Measurements from ENCODE around the gene CFAP20.
"Not testable (repeated sequence)": the region's sequence is repeated elsewhere in the genome, so short reads cannot be mapped to it uniquely, and the experiment has no call there.

The CFAP20 gene

DNA sequence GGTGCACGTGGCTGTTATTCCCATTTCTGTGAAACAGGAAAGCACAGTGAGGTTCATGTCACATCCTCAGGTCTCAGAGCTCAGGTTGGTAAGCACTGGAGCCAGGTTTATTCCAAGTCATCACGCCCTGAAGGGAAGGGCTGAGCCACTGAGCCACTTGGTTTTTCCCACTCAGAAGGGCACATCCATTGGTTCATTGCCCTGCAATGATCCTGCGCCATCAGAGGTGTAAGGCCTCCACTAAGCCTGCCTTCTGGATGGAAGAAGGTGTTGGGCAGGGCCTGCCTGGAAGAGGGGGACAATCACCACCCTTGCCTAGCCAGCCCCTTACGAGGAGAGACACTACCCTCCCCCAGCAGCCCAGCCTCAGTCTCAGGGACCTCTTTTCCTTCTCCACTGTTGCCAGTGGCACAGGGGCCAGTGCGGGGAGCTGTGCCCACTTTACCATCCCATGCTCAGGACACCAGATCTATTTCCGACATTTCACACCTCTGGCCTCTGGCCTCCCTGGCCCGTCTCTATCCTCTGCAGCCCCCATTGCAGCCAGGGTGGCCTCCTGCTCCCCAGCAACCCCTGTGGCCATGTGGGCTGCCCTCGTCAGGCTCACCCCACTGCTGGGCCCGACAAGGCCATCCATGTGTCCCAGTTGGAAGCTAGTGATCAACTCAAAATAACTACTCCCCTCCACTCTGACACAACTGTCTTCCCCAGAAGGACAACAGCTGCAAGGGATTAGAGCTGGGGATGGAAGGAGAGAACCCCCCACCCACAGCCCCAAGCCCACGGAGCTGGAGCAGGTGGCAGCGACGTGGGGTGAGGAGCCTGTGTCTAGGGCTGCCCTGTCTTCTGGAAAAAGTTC, 29.9 kb downstream of the CFAP20 start:
- no peak for DNase-seq (ENCODE audit: extremely low read depth in 1 of 2, low read depth in 1 of 2)

DNA sequence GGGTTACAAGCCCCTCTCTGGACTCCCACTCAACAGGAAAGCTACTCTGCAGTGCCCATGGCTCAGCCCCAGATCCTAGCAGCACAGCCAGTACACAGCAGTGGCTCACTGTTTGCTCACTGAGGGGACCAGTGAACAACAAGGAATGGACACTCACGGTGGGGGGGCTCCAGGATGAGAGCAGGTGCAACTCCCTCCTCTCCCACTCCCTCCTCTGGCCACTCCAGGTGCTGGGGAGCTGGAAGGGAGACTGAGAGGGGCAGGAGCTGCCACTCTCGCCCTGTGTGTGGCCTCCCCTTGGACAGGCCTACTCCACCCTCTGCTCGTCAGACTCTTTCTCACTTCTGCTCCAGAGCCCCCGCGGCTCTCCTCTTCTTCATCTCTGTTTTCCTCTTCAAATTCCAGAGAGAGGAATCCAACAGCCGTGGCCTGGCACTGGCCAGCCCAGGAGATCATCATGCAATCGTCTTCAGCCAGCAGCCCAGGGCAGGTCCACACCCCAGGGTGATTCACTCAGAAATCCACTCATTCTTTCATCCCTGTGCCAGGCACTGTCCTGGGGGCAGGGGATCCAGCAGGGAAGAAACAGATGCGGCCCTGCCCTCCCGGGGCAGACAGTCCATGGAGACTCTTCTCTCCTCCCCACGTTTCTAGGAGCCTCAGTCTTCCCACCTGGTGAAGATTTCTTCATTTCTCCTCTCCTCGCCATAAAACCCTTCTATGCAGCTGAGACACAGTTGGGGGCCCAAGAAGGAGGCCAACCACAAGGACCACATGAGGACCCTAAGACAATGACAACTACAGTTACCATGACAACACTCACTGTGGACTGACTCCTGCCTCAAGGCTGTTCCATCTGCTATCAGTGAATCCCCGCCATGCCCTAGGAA, 30.7 kb downstream of the CFAP20 start:
- no peak for DNase-seq (ENCODE audit: extremely low read depth in 1 of 2, low read depth in 1 of 2)

DNA sequence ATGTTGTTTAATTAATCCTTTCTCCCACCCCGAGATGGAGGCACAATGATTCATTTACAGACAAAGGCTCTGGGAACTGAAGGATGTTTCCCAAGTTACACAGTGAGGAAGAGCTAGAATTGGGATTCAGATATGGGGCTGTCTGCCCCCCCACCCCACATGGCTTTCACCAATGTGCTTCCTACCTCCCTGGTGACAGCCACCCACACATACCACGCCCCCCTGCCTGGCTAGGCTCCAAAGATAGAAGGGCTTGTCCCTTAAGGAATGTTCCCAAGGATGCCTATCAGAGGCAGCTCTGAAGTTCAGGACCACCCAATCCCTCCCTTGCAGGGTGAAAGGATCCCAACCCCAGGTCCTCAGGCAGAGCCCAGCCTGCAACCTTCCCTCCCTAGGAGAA, 32.9 kb downstream of the CFAP20 start:
- DNase-seq (ENCODE audit: extremely low read depth in 1 of 2, low read depth in 1 of 2), result no peak

DNA sequence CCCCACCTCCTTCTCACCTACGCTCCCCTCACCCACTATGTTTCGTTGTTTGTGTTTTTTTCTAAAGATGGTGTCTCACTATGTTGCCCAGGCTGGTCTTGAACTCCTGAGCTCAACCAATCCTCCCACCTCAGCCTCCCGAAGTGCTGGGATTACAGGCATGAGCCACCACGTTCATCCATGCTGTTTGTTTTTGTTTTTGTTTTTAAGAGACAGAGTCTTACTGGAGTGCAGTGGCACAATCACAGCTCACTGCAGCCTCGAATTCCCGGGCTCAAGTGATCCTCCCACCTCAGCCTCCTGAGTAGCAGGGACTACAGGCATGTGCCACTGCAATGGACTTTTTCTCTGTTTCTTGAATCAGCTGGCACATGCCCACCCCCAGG, 33.6 kb downstream of the CFAP20 start:
- DNase-seq (ENCODE audit: extremely low read depth in 1 of 2, low read depth in 1 of 2), result not testable (repeated sequence)

DNA sequence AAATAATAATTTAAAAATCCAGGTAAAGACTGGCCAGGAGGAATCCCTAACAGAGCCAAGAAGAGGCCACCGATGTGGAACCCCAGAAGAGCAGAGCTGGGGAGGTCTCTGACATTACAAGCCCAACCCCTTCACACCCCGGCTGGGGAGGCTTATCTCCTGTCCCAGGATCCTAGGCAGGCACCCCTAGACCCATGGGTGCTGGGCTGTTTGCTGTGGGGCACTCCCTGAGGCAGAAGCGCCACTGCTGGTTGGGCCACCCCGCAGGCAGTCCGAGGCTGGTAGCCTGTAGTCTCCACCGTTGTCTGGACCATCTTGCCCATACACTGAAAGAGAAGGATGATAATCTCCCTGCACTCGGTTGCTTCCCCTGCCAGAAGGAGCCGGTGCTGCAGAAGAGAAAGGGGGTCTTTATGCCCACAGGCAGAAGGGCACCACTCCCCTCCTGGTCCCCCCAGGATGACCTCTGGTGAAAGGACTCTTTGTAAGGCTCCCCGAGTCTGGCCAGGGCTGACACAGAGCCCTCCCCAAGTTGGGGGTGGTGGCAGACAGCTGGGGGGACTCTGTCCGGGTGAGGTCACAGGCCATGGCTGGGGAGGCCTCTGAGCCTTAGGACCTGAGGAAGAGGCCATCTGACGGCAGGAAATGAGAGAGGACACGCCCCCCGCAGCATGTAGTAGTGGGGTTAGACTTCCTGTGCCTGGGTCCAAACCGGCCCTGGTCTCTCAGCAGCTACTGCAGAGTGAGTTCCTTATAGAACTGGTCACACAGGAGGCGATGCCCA, 34.2 kb downstream of the CFAP20 start:
- DNase-seq (ENCODE audit: extremely low read depth in 1 of 2, low read depth in 1 of 2), result no peak

DNA sequence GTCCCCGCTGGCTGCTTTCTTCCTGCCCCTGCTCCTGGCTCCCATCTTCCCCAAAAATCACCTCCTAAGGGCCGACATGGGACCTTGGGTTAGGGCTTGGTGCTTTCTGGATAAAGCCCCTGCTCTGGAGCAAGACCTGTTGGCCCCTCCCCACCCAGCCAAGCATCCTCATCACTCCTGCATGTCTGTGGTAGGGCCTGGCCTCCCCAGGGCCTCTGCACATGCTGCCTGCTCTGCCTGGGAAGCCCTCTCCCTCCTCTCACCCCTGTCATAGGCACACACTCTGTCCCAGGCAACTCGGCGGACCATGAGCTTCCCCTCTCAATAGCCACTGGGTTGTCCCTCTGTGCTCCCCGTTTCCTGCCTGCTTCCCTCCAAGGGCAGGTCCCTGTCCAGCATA, 35.2 kb downstream of the CFAP20 start:
- DNase-seq (ENCODE audit: extremely low read depth in 1 of 2, low read depth in 1 of 2), result no peak

DNA sequence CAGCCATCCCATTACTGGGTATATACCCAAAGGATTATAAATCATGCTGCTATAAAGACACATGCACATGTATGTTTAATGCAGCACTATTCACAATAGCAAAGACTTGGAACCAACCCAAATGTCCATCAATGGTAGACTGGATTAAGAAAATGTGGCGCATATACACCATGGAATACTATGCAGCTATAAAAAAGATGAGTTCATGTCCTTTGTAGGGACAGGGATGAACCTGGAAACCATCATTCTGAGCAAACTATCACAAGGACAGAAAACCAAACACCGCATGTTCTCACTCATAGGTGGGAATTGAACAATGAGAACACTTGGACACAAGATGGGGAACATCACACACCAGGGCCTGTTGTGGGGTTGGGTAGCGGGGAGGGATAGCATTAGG, 38.8 kb downstream of the CFAP20 start:
- DNase-seq (ENCODE audit: extremely low read depth in 1 of 2, low read depth in 1 of 2), result not testable (repeated sequence)

DNA sequence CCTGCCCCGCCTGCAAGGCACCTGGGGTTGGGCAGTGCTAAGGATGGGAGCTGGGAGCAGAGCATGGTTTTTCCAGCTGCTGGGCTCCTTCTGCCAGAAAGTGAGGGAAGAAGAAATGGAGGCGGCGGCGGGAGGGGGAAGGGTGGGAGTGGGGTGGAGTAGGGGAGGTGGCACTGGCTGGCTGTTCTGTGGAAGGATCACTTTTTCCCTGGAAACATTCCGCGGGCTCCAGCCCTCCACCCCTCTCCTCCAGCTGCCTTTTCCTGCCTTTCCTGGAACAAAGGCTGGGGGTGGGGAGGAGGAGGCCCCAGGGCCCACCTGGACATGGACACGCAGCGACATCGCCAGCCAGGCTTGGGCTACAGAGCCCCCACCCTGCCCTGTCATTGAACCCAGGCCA, 41.1 kb downstream of the CFAP20 start:
- no peak for DNase-seq (ENCODE audit: extremely low read depth in 1 of 2, low read depth in 1 of 2)

DNA sequence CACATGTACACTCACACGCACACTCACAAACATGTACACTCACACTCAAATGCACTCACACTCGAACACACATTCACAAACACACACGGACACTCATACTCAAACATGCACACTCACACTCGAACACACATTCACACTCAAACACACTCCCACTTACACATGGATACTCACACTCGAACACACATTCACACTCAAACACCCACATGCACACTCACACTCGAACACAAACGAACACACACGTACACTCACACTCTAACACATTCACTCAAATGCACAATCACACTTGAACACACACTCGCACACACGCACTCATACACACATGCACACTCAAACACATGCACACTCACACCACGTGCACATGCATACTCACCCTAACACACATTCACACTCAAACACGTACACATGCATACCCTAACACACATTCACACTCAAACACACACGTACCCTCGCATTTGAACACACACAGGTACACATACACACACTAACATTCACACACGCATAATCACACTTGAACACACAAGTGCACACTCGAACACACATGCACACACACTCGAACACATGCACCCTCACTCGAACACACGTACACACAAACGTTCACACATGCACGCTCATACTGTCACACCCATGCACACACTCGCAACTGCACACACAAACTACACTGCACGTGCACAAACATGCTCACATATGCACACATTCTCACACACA, 41.8 kb downstream of the CFAP20 start:
- DNase-seq (ENCODE audit: extremely low read depth in 1 of 2, low read depth in 1 of 2), result no peak

DNA sequence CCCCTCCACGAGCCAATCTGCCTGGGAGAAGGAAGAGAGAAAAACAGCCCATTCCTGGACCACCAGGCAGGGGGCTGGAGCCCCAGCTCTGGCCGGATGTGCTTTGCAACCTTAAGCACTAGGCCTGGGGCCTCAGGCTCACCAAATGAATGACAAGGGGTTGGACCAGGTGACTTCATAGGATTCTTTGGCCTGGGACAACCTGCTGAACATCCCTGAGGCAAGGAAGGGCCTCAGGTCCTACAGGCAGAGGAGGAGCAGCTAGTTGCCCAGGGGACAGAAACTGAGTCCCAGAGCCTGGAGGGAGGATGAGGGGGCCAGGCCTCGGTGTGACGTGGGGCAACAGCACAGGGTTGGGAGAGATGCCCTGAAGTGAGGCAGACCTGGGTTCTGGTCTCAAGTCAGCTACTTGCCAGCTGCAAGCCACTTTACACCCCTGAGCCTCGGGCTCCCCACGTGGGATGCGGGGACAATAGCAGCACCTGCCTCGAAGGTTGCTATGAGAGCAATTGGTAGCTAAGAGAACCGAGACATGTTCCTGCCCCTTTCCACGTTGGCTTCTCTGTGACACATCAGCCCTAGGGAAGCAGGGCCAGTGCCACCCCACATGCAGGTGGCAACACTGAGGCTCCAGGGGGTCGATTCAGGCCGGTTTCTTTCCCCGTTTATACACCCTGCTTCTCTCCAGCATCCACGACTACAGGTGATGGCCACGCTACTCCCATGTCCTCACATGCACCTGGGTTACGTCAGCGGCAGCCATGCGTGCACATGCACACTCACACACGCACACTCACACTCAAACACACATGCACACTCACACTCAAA, 42.6 kb downstream of the CFAP20 start:
- no peak for DNase-seq (ENCODE audit: extremely low read depth in 1 of 2, low read depth in 1 of 2)

DNA sequence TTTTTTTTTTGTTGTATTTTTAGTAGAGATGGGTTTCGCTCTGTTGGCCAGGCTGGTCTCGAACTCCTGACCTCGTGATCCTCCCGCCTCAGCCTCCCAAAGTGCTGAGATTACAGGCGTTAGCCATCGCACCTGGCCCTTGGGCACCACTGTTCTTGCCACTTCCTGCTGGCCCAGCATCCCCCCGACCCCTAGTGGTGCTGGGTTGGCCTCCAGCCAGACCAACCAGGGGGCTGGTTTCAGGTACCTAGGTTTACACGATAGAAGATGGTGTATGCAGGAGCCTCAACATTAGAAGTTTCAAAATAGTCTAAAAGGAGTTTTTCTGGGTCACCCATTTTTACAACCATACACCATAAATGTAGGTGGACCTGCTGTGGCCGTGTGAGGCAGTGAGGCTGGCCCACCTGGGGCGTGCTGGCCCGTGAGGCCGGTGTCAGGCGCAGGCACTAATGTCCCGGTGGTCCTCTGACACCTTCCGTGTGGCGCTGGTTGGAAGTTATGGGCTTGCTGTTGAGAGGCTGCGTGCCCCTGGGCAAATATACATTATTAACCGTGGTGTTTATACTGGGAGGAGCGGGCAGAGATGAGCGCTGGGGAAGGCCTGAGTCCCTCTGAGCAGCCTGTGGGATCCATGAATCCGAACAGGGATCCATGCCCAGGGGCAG, 43.5 kb downstream of the CFAP20 start:
- DNase-seq (ENCODE audit: extremely low read depth in 1 of 2, low read depth in 1 of 2), result no peak

DNA sequence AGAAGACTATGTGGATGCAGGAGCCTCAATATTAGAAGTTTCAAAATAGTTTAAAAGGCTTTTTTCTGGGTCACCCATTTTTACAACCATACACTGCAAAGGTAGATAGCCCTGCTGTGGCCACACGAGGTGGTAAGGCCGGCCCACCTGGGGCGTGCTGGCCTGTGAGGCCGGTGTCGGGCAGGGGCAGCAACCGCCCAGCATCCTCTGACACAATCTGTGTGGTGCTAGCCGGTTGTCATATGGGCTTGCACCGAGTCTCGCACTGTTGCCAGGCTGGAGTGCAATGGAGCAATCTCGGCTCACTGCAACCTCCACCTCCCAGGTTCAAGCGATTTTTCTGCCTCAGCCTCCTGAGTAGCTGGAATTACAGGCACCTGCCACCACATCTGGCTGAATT, 44.0 kb downstream of the CFAP20 start:
- no peak for DNase-seq (ENCODE audit: extremely low read depth in 1 of 2, low read depth in 1 of 2)

DNA sequence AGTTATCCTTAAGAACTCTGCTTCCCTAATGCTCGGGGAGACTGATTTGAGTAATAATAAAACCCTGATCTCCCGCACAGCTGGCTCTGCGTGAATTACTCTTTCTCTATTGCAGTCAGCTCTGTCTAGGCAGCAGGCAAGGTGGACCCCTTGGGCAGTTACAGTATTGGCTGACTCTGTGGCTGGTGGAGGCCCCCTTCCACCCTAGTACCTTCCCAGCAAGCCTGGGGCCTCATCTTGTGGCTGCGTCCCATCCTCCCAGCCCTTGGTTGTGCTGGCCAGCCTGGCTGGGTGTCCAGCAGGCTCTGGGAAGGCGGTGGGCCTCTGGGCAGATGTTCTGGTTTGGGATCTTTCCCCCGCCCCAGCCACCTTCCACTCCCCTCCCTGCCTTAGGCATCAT, 44.5 kb downstream of the CFAP20 start:
- no peak for DNase-seq (ENCODE audit: extremely low read depth in 1 of 2, low read depth in 1 of 2)

DNA sequence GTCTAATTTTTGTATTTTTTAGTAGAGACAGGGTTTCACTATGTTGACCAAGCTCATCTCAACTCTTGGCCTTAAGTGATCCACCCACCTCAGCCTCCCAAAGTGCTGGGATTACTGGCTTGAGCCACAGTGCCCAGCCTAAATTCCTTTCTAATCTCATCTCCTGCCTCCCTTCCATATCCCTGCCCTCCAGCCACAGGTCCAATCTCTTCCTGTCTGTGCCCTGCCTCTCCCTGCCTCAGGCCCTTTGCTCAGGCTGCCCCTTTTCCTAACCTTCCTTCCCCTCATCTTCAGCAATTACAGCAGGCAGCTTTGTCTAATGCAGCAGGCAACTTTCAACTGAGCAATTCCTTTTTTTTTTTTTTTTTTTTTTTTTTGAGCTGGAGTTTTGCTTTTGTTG, 46.8 kb downstream of the CFAP20 start:
- DNase-seq (ENCODE audit: extremely low read depth in 1 of 2, low read depth in 1 of 2), result no peak

DNA sequence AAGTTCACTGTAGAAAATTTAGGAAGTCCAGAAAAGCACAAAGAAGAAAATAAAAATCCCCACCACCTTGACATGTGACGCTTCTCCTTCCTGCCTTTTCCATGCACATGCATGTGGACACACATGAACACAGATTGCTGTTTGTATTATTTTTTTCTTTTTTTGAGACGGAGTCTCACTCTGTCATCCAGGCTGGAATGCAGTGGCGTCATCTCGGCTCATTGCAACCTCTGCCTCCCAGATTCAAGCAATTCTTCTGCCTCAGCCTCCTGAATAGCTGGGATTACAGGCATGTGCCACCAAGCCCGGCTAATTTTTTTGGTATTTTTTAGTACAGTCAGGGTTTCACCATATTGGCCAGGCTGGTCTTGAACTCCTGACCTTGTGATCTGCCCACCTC, 48.5 kb downstream of the CFAP20 start:
- not testable (repeated sequence) for DNase-seq (ENCODE audit: extremely low read depth in 1 of 2, low read depth in 1 of 2)

DNA sequence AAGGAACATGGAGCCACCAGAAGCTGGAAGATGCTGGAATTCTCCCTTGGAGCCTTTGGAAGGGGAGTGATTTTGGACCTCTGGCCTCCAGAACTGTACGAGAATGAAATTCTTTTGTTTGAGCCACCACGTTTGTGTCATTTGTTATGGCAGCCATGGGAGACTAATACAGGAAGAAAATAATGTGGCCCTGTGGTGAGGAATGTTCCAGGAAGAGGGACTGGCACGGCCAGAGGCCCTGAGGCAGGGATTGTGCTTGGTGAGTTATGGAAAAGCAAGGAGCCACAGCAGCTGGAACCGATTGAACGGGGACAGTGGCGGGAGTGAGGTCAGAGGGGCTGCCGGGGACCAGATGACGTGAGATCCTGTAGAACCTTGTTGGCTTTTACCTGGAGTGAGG, 51.4 kb downstream of the CFAP20 start:
- DNase-seq (ENCODE audit: extremely low read depth in 1 of 2, low read depth in 1 of 2), result no peak

DNA sequence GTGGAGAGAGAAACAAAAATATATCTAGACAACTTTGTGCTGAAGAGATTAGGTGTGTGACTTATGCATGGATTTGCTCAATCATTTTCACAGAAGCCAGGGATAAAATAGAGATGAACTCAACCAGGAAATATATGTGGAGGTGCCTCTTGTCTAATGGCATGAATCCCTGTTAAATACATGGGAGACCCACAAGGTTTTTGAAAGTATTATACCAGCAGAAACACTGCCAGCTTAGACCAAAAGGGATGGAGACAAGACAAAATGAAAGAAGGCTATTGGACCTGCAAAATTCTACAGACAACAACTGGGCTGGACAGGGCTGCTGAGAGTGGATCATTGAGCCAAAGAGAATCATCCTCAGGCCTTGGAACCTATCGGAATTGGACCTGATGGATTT, 52.7 kb downstream of the CFAP20 start:
- DNase-seq (ENCODE audit: extremely low read depth in 1 of 2, low read depth in 1 of 2), result no peak

DNA sequence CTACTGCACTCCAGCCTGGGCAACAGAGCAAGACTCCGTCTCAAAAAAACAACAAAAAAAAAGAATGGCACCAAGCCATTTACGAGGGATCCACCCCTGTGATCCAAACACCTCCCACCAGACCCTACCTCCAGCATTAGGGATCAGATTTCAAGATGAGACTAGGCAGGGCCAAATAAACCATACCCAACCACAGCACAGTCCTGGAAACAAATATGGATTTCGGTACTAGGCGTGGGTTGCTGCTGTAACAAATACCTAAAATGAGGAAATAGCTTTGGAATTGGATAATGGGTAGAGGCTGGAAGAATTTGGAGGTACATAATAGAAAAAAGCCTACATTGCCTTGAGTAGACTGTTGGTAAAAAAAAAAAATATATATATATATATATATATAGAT, 54.5 kb downstream of the CFAP20 start:
- DNase-seq (ENCODE audit: extremely low read depth in 1 of 2, low read depth in 1 of 2), result no peak

DNA sequence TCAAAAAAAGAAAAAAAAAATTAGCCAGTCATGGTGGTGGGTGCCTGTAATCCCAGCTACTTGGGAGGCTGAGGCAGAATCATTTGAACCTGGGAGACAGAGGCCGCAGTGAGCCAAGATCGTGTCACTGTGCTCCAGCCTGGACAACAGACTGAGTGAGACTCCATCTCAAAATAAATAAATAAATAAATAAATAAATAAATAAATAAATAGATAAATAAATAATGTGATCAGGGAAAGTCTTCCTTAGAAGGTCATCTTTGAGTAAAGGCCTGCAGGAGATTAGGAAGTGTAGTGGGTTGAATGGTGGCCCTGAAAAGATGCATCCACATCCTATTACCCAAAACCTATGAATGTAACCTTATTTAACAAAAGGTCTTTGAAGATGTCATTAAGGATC, 56.1 kb downstream of the CFAP20 start:
- DNase-seq (ENCODE audit: extremely low read depth in 1 of 2, low read depth in 1 of 2), result not testable (repeated sequence)

All from stimulated activated CD8-positive, alpha-beta memory T cell treated with anti-CD3 and anti-CD28 coated beads, Interleukin-7, amount 100 ng/mL, for 48 hours (primary cell).